ENCODE measurements around the gene SLC1A7.
"Not testable (repeated sequence)": the region's sequence is repeated elsewhere in the genome, so short reads cannot be mapped to it uniquely, and the experiment has no call there.

The SLC1A7 gene

GRCh38 chr1:53142226-53142853 is at the start of gene SLC1A7:
TSS of gene SLC1A7 (minus strand) at chr1:53142638. CDS start at chr1:53142449, 189 bp downstream.
- no peaks in the 10 kb centered on the region for H3K4me1 Mint-ChIP-seq (ENCODE audit: low read depth)
- peaks cover 11% of the 10 kb centered on the region for H3K9me3 Mint-ChIP-seq
- H3K27ac Mint-ChIP-seq, result no peak within 1 kb of the TSS
- H3K36me3 Mint-ChIP-seq (ENCODE audit: low read depth), result peaks cover 6% of the 10 kb centered on the region
- no peak within 1 kb of the TSS for H3K4me3 Mint-ChIP-seq
- intact Hi-C loops (cut with micrococcal nuclease), result no loop called here
- H3K27me3 Mint-ChIP-seq, result peaks cover 3% of the 10 kb centered on the region

GRCh38 chr1:53190210-53190611 is 47.8 kb upstream of the SLC1A7 start:
- H3K36me3 Mint-ChIP-seq (ENCODE audit: low read depth), result no peaks in the 10 kb centered on the region
- peaks cover 5% of the 10 kb centered on the region for H3K4me1 Mint-ChIP-seq (ENCODE audit: low read depth)
- no peaks in the 10 kb centered on the region for H3K9me3 Mint-ChIP-seq
- no peaks in the 10 kb centered on the region for H3K27me3 Mint-ChIP-seq
- no peak overlapping the region for H3K27ac Mint-ChIP-seq
- intact Hi-C loops (cut with micrococcal nuclease), result no loop called here
- no peak overlapping the region for H3K4me3 Mint-ChIP-seq

- no peaks in the 10 kb centered on the region for H3K9me3 Mint-ChIP-seq
- no peaks in the 10 kb centered on the region for H3K36me3 Mint-ChIP-seq (ENCODE audit: low read depth)
- no peak overlapping the region for H3K27ac Mint-ChIP-seq
- no peaks in the 10 kb centered on the region for H3K27me3 Mint-ChIP-seq
- H3K4me1 Mint-ChIP-seq (ENCODE audit: low read depth), result no peaks in the 10 kb centered on the region
- intact Hi-C loops (cut with micrococcal nuclease), result no loop called here
- no peak overlapping the region for H3K4me3 Mint-ChIP-seq
Observed at GRCh38 chr1:53189061-53189460, 46.6 kb upstream of the SLC1A7 start.

GRCh38 chr1:53188099-53188498 is 45.7 kb upstream of the SLC1A7 start:
- Mint-ChIP-seq H3K27me3 (no peaks in the 10 kb centered on the region), H3K36me3 (ENCODE audit: low read depth) (no peaks in the 10 kb centered on the region), H3K4me1 (ENCODE audit: low read depth) (no peaks in the 10 kb centered on the region), H3K27ac (no peak overlapping the region), H3K4me3 (no peak overlapping the region), H3K9me3 (no peaks in the 10 kb centered on the region)
- intact Hi-C loops (cut with micrococcal nuclease), result no loop called here

GRCh38 chr1:53187401-53187800 is 45.0 kb upstream of the SLC1A7 start:
- H3K27ac Mint-ChIP-seq, result no peak overlapping the region
- H3K27me3 Mint-ChIP-seq, result no peaks in the 10 kb centered on the region

GRCh38 chr1:53186533-53186932 is 44.1 kb upstream of the SLC1A7 start:
- Mint-ChIP-seq H3K36me3 (ENCODE audit: low read depth) (no peaks in the 10 kb centered on the region), H3K27ac (no peak overlapping the region), H3K4me3 (no peak overlapping the region), H3K4me1 (ENCODE audit: low read depth) (no peaks in the 10 kb centered on the region), H3K9me3 (no peaks in the 10 kb centered on the region), H3K27me3 (no peaks in the 10 kb centered on the region)
- intact Hi-C loops (cut with micrococcal nuclease), result no loop called here

More at GRCh38 chr1:53187401-53187800, 45.0 kb upstream of the SLC1A7 start:
- intact Hi-C loops (cut with micrococcal nuclease), result no loop called here
- Mint-ChIP-seq H3K36me3 (ENCODE audit: low read depth) (no peaks in the 10 kb centered on the region), H3K4me1 (ENCODE audit: low read depth) (no peaks in the 10 kb centered on the region), H3K4me3 (no peak overlapping the region), H3K9me3 (no peaks in the 10 kb centered on the region)

GRCh38 chr1:53185955-53186297 is 43.5 kb upstream of the SLC1A7 start:
- intact Hi-C loops (cut with micrococcal nuclease); H3K36me3 Mint-ChIP-seq (ENCODE audit: low read depth); H3K27ac Mint-ChIP-seq; H3K27me3 Mint-ChIP-seq; H3K4me3 Mint-ChIP-seq; H3K9me3 Mint-ChIP-seq; H3K4me1 Mint-ChIP-seq (ENCODE audit: low read depth): not testable (repeated sequence)

GRCh38 chr1:53183095-53183990 is 40.9 kb upstream of the SLC1A7 start:
- no peaks in the 10 kb centered on the region for H3K36me3 Mint-ChIP-seq (ENCODE audit: low read depth)
- no peak overlapping the region for H3K4me3 Mint-ChIP-seq
- H3K27ac Mint-ChIP-seq, result no peak overlapping the region
- no peaks in the 10 kb centered on the region for H3K4me1 Mint-ChIP-seq (ENCODE audit: low read depth)
- H3K9me3 Mint-ChIP-seq, result no peaks in the 10 kb centered on the region
- intact Hi-C loops (cut with micrococcal nuclease), result no loop called here
- H3K27me3 Mint-ChIP-seq, result peaks cover 9% of the 10 kb centered on the region

GRCh38 chr1:53182716-53183094 is 40.3 kb upstream of the SLC1A7 start:
- intact Hi-C loops (cut with micrococcal nuclease), result no loop called here
- Mint-ChIP-seq H3K27me3 (peaks cover 9% of the 10 kb centered on the region), H3K4me1 (ENCODE audit: low read depth) (no peaks in the 10 kb centered on the region), H3K27ac (no peak overlapping the region), H3K36me3 (ENCODE audit: low read depth) (no peaks in the 10 kb centered on the region), H3K9me3 (no peaks in the 10 kb centered on the region), H3K4me3 (no peak overlapping the region)

GRCh38 chr1:53182111-53182593 is 39.7 kb upstream of the SLC1A7 start:
- Mint-ChIP-seq H3K9me3 (no peaks in the 10 kb centered on the region), H3K27ac (no peak overlapping the region), H3K4me3 (no peak overlapping the region), H3K27me3 (peaks cover 9% of the 10 kb centered on the region), H3K36me3 (ENCODE audit: low read depth) (no peaks in the 10 kb centered on the region), H3K4me1 (ENCODE audit: low read depth) (no peaks in the 10 kb centered on the region)
- intact Hi-C loops (cut with micrococcal nuclease), result no loop called here

- H3K4me3 Mint-ChIP-seq, result no peak overlapping the region
- intact Hi-C loops (cut with micrococcal nuclease), result no loop called here
- no peaks in the 10 kb centered on the region for H3K36me3 Mint-ChIP-seq (ENCODE audit: low read depth)
- no peak overlapping the region for H3K27ac Mint-ChIP-seq
- H3K27me3 Mint-ChIP-seq, result peaks cover 9% of the 10 kb centered on the region
- H3K4me1 Mint-ChIP-seq (ENCODE audit: low read depth), result no peaks in the 10 kb centered on the region
- no peaks in the 10 kb centered on the region for H3K9me3 Mint-ChIP-seq
Observed at GRCh38 chr1:53180951-53181350, 38.5 kb upstream of the SLC1A7 start.

GRCh38 chr1:53180226-53180625 is 37.8 kb upstream of the SLC1A7 start:
- H3K9me3 Mint-ChIP-seq, result no peaks in the 10 kb centered on the region
- intact Hi-C loops (cut with micrococcal nuclease), result no loop called here
- H3K4me1 Mint-ChIP-seq (ENCODE audit: low read depth), result no peaks in the 10 kb centered on the region
- no peak overlapping the region for H3K27ac Mint-ChIP-seq
- H3K4me3 Mint-ChIP-seq, result no peak overlapping the region
- no peaks in the 10 kb centered on the region for H3K36me3 Mint-ChIP-seq (ENCODE audit: low read depth)
- H3K27me3 Mint-ChIP-seq, result peaks cover 11% of the 10 kb centered on the region

- Mint-ChIP-seq H3K9me3 (no peaks in the 10 kb centered on the region), H3K36me3 (ENCODE audit: low read depth) (no peaks in the 10 kb centered on the region), H3K27ac (no peak overlapping the region), H3K27me3 (peaks cover 28% of the 10 kb centered on the region), H3K4me3 (no peak overlapping the region), H3K4me1 (ENCODE audit: low read depth) (peaks cover 11% of the 10 kb centered on the region)
- intact Hi-C loops (cut with micrococcal nuclease), result no loop called here
Observed at GRCh38 chr1:53176452-53177208, 34.2 kb upstream of the SLC1A7 start.

All from dendritic cell treated with granulocyte-macrophage colony-stimulating factor and Interleukin-4, amounts not matched to agents 40 ng/mL and 50 ng/mL, for 4 days (primary cell).